Ovary (tissue), 9 donors: ENCODE data around the gene GNAS-AS1. TPM values are rescaled to one million over a fixed set of nuclear protein-coding genes. Genes with fewer than 3 reads are reported as not detected.
"Not testable (repeated sequence)": the region's sequence is repeated elsewhere in the genome, so short reads cannot be mapped to it uniquely, and the experiment has no call there.

Experiments
- DNase-seq, 5 donors: peaks; one replicate each; pipeline ENCODE4 v3.0.0-alpha.2; 2019 to 2020
- H3K27ac ChIP-seq, 2 donors: fragments of 200-600 bp; one replicate each; pipeline versions ENCODE4 v1.5.1 to v1.8.0; 2019 to 2022
- H3K27me3 ChIP-seq: fragments of 200-600 bp; one replicate; pipeline ENCODE4 v1.8.0; 2022
- H3K36me3 ChIP-seq: fragments of 200-600 bp; sonication (generic); one replicate; pipeline ENCODE4 v1.5.1; 2019
- H3K4me1 ChIP-seq: one replicate; pipeline ENCODE4 v1.8.1; 2013; ENCODE audit warnings: mild to moderate bottlenecking, moderate library complexity; ENCODE audit not compliant: insufficient read depth
- H3K4me3 ChIP-seq: fragments of 200-600 bp; sonication (generic); one replicate; pipeline ENCODE4 v1.5.1; 2017
- H3K9me3 ChIP-seq, 2 donors: fragments of 200-600 bp in 1 of 2; sonication (generic) in 1 of 2; one replicate each; pipeline versions ENCODE4 v1.5.1 to v1.8.1; 2013 to 2019; ENCODE audit warnings: mild to moderate bottlenecking in 1 of 2, moderate library complexity in 1 of 2
- EP300 ChIP-seq: sonication (generic); formaldehyde crosslinking; IDR thresholded peaks from one replicate; pipeline ENCODE4 v1.6.1; 2017; ENCODE audit warnings: antibody characterized with exemption
- POLR2A ChIP-seq: fragments of 450-650 bp; IDR thresholded peaks from one replicate; pipeline ENCODE4 v1.6.1; 2017; ENCODE audit warnings: antibody characterized with exemption, mild to moderate bottlenecking, moderate library complexity
- WGBS, 3 donors: extraction: QIAGEN DNeasy Blood & Tissue Kit in 1 of 3; methylation state at CpG; one replicate each; pipeline versions ENCODE4 v1.1.5 to v1.1.7; 2013 to 2017; 5-methylcytosine and 5-hydroxymethylcytosine counted together
- intact Hi-C, 4 donors: fragments of 100-400 bp; cut with DNase I; formaldehyde crosslinking; loops; one replicate each; pipeline versions ENCODE4 v1.11.0 to v1.15.1; 2022 to 2023
- polyA plus RNA-seq, 2 donors: library from polyadenylated mRNA; stranded (reverse); fragments of 200-250 nt in 1 of 2; fragments of 350-450 nt in 1 of 2; fragmentation: Illumina TruSeq in 1 of 2; extraction: RNeasy Lipid Tissue Mini Kit (QIAGEN cat#74804) in 1 of 2; gene quantifications; one replicate each; pipeline ENCODE4 v1.2.3, GENCODE V29; 2013 to 2014
- total RNA-seq, 7 donors: library from RNA; depleted of rRNA in 2 of 7; stranded (reverse); fragments of >200 nt in 2 of 7; fragmentation: NEBNext Ultra II Directional in 3 of 7; extraction: Animal tissue kit (Norgen Biotek cat#: 25700) in 3 of 7; gene quantifications; one replicate each; pipeline versions ENCODE4 v1.1.0 to v1.2.4, GENCODE V29; 2016 to 2023
- TF ChIP-seq, protein P1 (sequence below), 3 donors: fragments of 450-650 bp in 2 of 3; fragments of 200-600 bp in 1 of 3; IDR thresholded peaks; one replicate each; pipeline versions ENCODE4 v1.5.1 to v1.8.0; 2016 to 2022; ENCODE audit warnings: antibody characterized with exemption in 3 of 3, mild to moderate bottlenecking in 1 of 3
- donor health status: DM: no; HTN: no; CAD: no; lungs with moderate emphysema.
- donor health status: DM: no; HTN: no; CAD: no.
- donor health status: Bipolar disorder and iron deficiency.
- donor health status: DM: yes; HTN: yes; CAD: no.
- donor health status: DM: no; HTN: no; CAD: no.
- donor health status: DM: yes; HTN: yes; CAD: no.

The GNAS-AS1 gene
- total and polyA plus RNA-seq, 9 donors = 0.10 to 0.37 (median 0.18) TPM; not detected in 2

- H3K27me3 ChIP-seq = no peaks in the 10 kb centered on the region
- H3K36me3 ChIP-seq = no peaks in the 10 kb centered on the region
- H3K27ac ChIP-seq = no peak overlapping the region
- no peak overlapping the region for H3K4me3 ChIP-seq
- 86 to 89% (median 88%) methylated on average over 26 of the region's 26 CpGs for WGBS, 3 donors
- intact Hi-C loops = no loop called here
- H3K4me1 ChIP-seq = no peaks in the 10 kb centered on the region
- H3K9me3 ChIP-seq = no peaks in the 10 kb centered on the region
- TF ChIP-seq EP300 = no peak
- TF ChIP-seq, protein P1, sequence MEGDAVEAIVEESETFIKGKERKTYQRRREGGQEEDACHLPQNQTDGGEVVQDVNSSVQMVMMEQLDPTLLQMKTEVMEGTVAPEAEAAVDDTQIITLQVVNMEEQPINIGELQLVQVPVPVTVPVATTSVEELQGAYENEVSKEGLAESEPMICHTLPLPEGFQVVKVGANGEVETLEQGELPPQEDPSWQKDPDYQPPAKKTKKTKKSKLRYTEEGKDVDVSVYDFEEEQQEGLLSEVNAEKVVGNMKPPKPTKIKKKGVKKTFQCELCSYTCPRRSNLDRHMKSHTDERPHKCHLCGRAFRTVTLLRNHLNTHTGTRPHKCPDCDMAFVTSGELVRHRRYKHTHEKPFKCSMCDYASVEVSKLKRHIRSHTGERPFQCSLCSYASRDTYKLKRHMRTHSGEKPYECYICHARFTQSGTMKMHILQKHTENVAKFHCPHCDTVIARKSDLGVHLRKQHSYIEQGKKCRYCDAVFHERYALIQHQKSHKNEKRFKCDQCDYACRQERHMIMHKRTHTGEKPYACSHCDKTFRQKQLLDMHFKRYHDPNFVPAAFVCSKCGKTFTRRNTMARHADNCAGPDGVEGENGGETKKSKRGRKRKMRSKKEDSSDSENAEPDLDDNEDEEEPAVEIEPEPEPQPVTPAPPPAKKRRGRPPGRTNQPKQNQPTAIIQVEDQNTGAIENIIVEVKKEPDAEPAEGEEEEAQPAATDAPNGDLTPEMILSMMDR (IDR thresholded peaks at IDR 0.05) = no peak
- TF ChIP-seq POLR2A = no peak
- DNase-seq = no peak
These were observed 27.7 kb downstream of the GNAS-AS1 start for GRCh38 chr20:58822748-58823730.

GRCh38 chr20:58822149-58822548 lies 28.6 kb downstream of the GNAS-AS1 start:
- Histone ChIP-seq H3K4me1 (no peaks in the 10 kb centered on the region), H3K27ac (no peak overlapping the region), H3K9me3 (no peaks in the 10 kb centered on the region), H3K4me3 (no peak overlapping the region), H3K27me3 (no peaks in the 10 kb centered on the region), H3K36me3 (no peaks in the 10 kb centered on the region)
- intact Hi-C loops = no loop called here
- no peak for DNase-seq
- TF ChIP-seq EP300 (no peak), POLR2A (no peak)
- TF ChIP-seq, protein P1 (IDR thresholded peaks at IDR 0.05) = no peak
- WGBS, 3 donors = 81 to 92% (median 88%) methylated on average over 8 of the region's 8 CpGs

DNA sequence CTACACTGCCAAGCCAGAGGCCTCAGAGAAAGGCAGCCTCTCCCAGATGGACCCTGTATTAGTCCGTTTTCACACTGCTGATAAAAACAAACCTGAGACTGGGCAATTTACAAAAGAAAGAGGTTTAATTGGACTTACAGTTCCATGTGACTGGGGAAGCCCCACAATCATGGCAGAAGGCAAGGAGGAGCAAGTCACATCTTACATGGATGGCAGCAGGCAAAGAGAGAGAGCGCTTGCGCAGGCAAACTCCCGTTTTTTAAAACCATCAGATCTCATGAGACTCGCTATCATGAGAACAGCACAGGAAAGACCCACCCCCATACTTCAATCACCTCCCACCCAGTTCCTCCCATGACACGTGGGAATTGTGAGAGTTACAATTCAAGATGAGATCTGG lies 30.2 kb downstream of the GNAS-AS1 start:
- WGBS, 3 donors = 88 to 92% (median 91%) methylated on average over 6 of the region's 6 CpGs
- H3K27me3 ChIP-seq, H3K4me3 ChIP-seq, H3K36me3 ChIP-seq, DNase-seq, intact Hi-C loops, H3K9me3 ChIP-seq, H3K4me1 ChIP-seq, H3K27ac ChIP-seq: not testable (repeated sequence)

GRCh38 chr20:58819921-58820320 lies 30.8 kb downstream of the GNAS-AS1 start:
- Histone ChIP-seq H3K4me3 (no peak overlapping the region), H3K4me1 (no peaks in the 10 kb centered on the region), H3K36me3 (no peaks in the 10 kb centered on the region), H3K27me3 (no peaks in the 10 kb centered on the region), H3K27ac (no peak overlapping the region), H3K9me3 (no peaks in the 10 kb centered on the region)
- intact Hi-C loops = no loop called here
- WGBS, 3 donors = 96 to 98% (median 97%) methylated on average over 13 of the region's 13 CpGs
- no peak for DNase-seq
- TF ChIP-seq EP300 (no peak), POLR2A (no peak)
- TF ChIP-seq, protein P1 (IDR thresholded peaks at IDR 0.05) = no peak
